ENCODE data around the gene MTCP1.

DNA sequence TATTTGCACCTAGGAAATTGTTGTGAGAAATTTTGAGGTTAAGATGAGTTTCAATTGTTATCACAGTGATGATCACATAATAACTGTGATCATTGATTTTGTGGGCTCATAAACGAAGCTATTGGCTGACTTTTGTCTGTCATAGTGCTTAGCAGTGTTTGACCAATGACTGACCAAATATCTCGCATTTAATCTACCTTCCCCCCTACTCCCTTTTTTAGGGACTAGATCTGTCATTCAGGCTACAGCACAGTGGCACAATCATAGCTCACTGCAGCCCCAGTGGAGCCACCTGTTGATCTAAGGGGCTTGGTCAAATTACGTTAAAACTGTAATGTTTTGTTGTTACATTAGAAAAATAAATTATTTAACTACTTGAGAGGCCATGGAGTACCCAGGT lies 42.8 kb downstream of the MTCP1 start:
- TF ChIP-seq POLR2AphosphoS2 (IDR thresholded peaks at IDR 0.05; ENCODE audit: low read depth, low read length) (no peak), EP300 (IDR thresholded peaks at IDR 0.05; ENCODE audit: borderline replicate concordance in 1 of 2, control insufficient read depth in 1 of 2, low read depth in 2 of 2, low read length in 2 of 2) (no peak)
- TF ChIP-seq, protein P1, sequence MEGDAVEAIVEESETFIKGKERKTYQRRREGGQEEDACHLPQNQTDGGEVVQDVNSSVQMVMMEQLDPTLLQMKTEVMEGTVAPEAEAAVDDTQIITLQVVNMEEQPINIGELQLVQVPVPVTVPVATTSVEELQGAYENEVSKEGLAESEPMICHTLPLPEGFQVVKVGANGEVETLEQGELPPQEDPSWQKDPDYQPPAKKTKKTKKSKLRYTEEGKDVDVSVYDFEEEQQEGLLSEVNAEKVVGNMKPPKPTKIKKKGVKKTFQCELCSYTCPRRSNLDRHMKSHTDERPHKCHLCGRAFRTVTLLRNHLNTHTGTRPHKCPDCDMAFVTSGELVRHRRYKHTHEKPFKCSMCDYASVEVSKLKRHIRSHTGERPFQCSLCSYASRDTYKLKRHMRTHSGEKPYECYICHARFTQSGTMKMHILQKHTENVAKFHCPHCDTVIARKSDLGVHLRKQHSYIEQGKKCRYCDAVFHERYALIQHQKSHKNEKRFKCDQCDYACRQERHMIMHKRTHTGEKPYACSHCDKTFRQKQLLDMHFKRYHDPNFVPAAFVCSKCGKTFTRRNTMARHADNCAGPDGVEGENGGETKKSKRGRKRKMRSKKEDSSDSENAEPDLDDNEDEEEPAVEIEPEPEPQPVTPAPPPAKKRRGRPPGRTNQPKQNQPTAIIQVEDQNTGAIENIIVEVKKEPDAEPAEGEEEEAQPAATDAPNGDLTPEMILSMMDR (IDR thresholded peaks at IDR 0.05 in 2 of 3, conservative IDR thresholded peaks at IDR 0.05 in 1 of 3; ENCODE audit: control insufficient read depth in 2 of 3, extremely low read depth in 1 of 3, insufficient read depth in 1 of 3, low read depth in 3 of 3, low read length in 3 of 3): peak in 1 of 3 experiments; percentile 14; a peak in 1 of 6 replicates

Measured in GM12878 (cell line).